Medulla oblongata (tissue), 1 donor: ENCODE data around the gene HYAL4.
"Not testable (repeated sequence)": the region's sequence is repeated elsewhere in the genome, so short reads cannot be mapped to it uniquely, and the experiment has no call there.

Source experiments
- DNase-seq: peaks from one replicate; pipeline ENCODE4 v3.0.0-alpha.2; 2015; ENCODE audit errors: extremely low spot score

The HYAL4 gene

GRCh38 chr7:123846217-123846891 is 1.4 kb downstream of the HYAL4 start:
- DNase-seq, result no peak

GRCh38 chr7:123847868-123848267 is 2.9 kb downstream of the HYAL4 start:
- DNase-seq, result no peak

- DNase-seq, result no peak
These were observed 4.9 kb downstream of the HYAL4 start for GRCh38 chr7:123849855-123850254.

- not testable (repeated sequence) for DNase-seq
These were observed 6.4 kb downstream of the HYAL4 start for GRCh38 chr7:123851404-123851803.

GRCh38 chr7:123854291-123854690 is 9.3 kb downstream of the HYAL4 start:
- not testable (repeated sequence) for DNase-seq

GRCh38 chr7:123856428-123856827 is 11.5 kb downstream of the HYAL4 start:
- DNase-seq, result not testable (repeated sequence)

- DNase-seq, result no peak
These were observed 15.9 kb downstream of the HYAL4 start for GRCh38 chr7:123860848-123861247.

GRCh38 chr7:123862775-123863174 is 17.8 kb downstream of the HYAL4 start:
- no peak for DNase-seq

- DNase-seq, result no peak
These were observed 18.5 kb downstream of the HYAL4 start for GRCh38 chr7:123863461-123863860.

- DNase-seq, result no peak
These were observed 19.0 kb downstream of the HYAL4 start for GRCh38 chr7:123864012-123864411.

GRCh38 chr7:123864436-123864835 is 19.5 kb downstream of the HYAL4 start:
- no peak for DNase-seq

GRCh38 chr7:123864966-123865365 is 20.0 kb downstream of the HYAL4 start:
- no peak for DNase-seq

- DNase-seq, result peak; percentile 77
These were observed 20.6 kb downstream of the HYAL4 start for GRCh38 chr7:123865517-123866117.

- peak; percentile 40 for DNase-seq
These were observed 22.3 kb downstream of the HYAL4 start for GRCh38 chr7:123867225-123867624.

- DNase-seq, result peak; percentile 40
These were observed 27.3 kb downstream of the HYAL4 start for GRCh38 chr7:123871998-123872867.

GRCh38 chr7:123872908-123873307 is 27.9 kb downstream of the HYAL4 start:
- DNase-seq, result no peak

- DNase-seq, result no peak
These were observed 31.7 kb downstream of the HYAL4 start for GRCh38 chr7:123876557-123877256.

- DNase-seq, result no peak
These were observed 34.7 kb downstream of the HYAL4 start for GRCh38 chr7:123879628-123880027.

- no peak for DNase-seq
These were observed 36.3 kb downstream of the HYAL4 start for GRCh38 chr7:123881300-123881699.

GRCh38 chr7:123883154-123883553 is 38.2 kb downstream of the HYAL4 start:
- DNase-seq, result no peak

- DNase-seq, result no peak
These were observed 43.2 kb downstream of the HYAL4 start for GRCh38 chr7:123888192-123888591.

- DNase-seq, result not testable (repeated sequence)
These were observed 49.8 kb downstream of the HYAL4 start for GRCh38 chr7:123894753-123895152.
